Ascending aorta (tissue), 2 donors: Measurements from ENCODE around the gene CHI3L1. TPM values are rescaled to one million over a fixed set of nuclear protein-coding genes. Genes with fewer than 3 reads are reported as not detected.

Experiments
- DNase-seq, 2 donors: peaks; one replicate each; pipeline ENCODE4 v3.0.0-alpha.2; 2019; ENCODE audit warnings: low spot score in 2 of 2
- H3K27ac ChIP-seq, 2 donors: fragments of 200-600 bp; sonication (generic); one replicate each; pipeline ENCODE4 v1.5.1; 2016 to 2017; ENCODE audit warnings: mild to moderate bottlenecking in 1 of 2
- H3K27me3 ChIP-seq: fragments of 200-600 bp; sonication (generic); one replicate; pipeline ENCODE4 v1.5.1; 2017
- H3K36me3 ChIP-seq, 2 donors: fragments of 200-600 bp; sonication (generic); one replicate each; pipeline ENCODE4 v1.5.1; 2016
- H3K4me1 ChIP-seq, 2 donors: fragments of 200-600 bp; sonication (generic); one replicate each; pipeline ENCODE4 v1.5.1; 2016 to 2017; ENCODE audit warnings: mild to moderate bottlenecking in 1 of 2
- H3K4me3 ChIP-seq, 2 donors: fragments of 200-600 bp; sonication (generic); one replicate each; pipeline ENCODE4 v1.5.1; 2016 to 2017; ENCODE audit warnings: mild to moderate bottlenecking in 1 of 2
- H3K9me3 ChIP-seq, 2 donors: fragments of 200-600 bp; sonication (generic); one replicate each; pipeline ENCODE4 v1.5.1; 2016
- CTCF ChIP-seq, 3 experiments: fragments of 200-600 bp in 2 of 3; fragments of 450-650 bp in 1 of 3; sonication (generic) in 2 of 3; IDR thresholded peaks; one replicate each; pipeline ENCODE4 v1.5.1; 2016 to 2019; ENCODE audit warnings: antibody characterized with exemption in 3 of 3, mild to moderate bottlenecking in 1 of 3, moderate library complexity in 1 of 3
- intact Hi-C: fragments of 100-400 bp; cut with DNase I; formaldehyde crosslinking; loops from one replicate; pipeline ENCODE4 v1.15.1; 2023
- total RNA-seq: library from RNA; depleted of rRNA; stranded (reverse); fragments of >200 nt; gene quantifications from one replicate; pipeline ENCODE4 v1.1.0, GENCODE V29; 2016

Gene CHI3L1
- total RNA-seq, 1 donor from 2014 or later, result 73.8 TPM

DNA sequence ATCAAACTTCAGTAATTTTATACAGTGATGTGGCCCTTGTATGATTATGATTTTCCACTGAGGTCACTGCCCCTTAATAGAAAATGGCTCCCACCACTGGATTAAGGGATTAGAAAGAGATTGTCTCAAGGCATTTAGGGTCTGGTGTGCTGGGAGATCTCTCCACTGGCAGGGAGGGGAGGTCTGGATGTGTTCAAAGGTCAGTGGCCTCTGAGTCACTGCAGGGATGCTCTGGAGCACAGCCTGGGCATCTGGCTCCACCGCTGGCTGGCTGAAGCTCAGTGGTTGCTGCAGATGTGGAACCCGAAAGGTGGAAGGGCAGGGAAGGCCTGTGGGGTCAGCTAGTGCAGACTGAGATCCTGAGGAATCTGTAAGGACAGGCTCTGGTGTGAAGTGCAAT is 18.3 kb upstream of the CHI3L1 start:
- Histone ChIP-seq H3K4me1 (peaks cover 0 to 2% of the 10 kb centered on the region in 2 donors), H3K27ac (no peak overlapping the region), H3K36me3 (no peaks in the 10 kb centered on the region), H3K4me3 (no peak overlapping the region), H3K9me3 (no peaks in the 10 kb centered on the region), H3K27me3 (no peaks in the 10 kb centered on the region)
- intact Hi-C loops, result no loop called here
- TF ChIP-seq CTCF (IDR thresholded peaks at IDR 0.05), result no peak
- DNase-seq, result no peak

DNA sequence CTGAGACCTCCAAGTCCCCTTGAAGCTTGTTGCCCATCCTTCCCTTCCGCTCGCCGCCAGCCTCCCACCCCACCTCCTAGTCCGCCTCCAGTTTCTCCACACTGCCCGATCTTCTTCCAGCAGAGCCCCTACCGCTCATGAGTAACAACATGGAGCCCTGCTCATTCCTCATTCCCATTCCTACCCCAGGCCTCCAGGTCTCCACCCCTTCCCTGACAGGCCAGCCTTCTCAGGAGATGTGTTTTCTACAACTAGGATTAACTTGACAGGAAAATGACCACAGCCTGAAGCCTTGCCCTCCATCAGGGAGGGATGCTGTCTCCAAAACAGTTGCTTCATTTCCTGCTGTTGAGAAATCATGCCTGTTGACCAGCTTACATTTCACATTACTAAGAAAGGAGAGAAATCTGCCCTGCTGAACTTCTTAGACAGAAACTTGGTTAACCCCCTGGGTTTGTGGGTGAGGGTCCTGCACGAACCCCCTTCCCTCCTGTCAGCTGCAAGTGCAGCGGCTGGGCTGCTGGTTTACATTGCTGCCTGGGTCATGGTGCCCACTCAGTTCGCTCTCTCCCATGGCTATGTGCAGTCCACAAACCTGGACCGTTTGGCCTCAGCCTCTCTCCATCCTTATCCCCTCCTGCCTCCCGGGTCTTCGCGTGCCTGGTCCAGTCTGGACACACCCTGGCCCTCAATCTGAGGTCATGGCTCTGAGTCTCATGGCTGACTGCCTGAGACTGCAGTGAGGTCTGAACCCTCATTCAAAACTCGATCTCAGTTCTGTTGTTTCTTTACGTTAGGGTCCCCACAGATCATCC is 16.1 kb upstream of the CHI3L1 start:
- Histone ChIP-seq H3K36me3 (no peaks in the 10 kb centered on the region), H3K27ac (no peak overlapping the region), H3K4me1 (peaks cover 0 to 6% of the 10 kb centered on the region in 2 donors), H3K4me3 (no peak overlapping the region), H3K27me3 (no peaks in the 10 kb centered on the region), H3K9me3 (no peaks in the 10 kb centered on the region)
- intact Hi-C loops, result no loop called here
- DNase-seq, result peak; percentile 19 to 74
- TF ChIP-seq CTCF (IDR thresholded peaks at IDR 0.05), result no peak

GRCh38 chr1:203201516-203202205 is 15.2 kb upstream of the CHI3L1 start:
- no peak overlapping the region for H3K27ac ChIP-seq
- H3K4me3 ChIP-seq, result no peak overlapping the region
- peaks cover 0 to 6% of the 10 kb centered on the region in 2 donors for H3K4me1 ChIP-seq
- intact Hi-C loops, result no loop called here
- no peak for TF ChIP-seq CTCF (IDR thresholded peaks at IDR 0.05)
- H3K9me3 ChIP-seq, result no peaks in the 10 kb centered on the region
- no peaks in the 10 kb centered on the region for H3K27me3 ChIP-seq
- no peaks in the 10 kb centered on the region for H3K36me3 ChIP-seq
- DNase-seq, result no peak

DNA sequence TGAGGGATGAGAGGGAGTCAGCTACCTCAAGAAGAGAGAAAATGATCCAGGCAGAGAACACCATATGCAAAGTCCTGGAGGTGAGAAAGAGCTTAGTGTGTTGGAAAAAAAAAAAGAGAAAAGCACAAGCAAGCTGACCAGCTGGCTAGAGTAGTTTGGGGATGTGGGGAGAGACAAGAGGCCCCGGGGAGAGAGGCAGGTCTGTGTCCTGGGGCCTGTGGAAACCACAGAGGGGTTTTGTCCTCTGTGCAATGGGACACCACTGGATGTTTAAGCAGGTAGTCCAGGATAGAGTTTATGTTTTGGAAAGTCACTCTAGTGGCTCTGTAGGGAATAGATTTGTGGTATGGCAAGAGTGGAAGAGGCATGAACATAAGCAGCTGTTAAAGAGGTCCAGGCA is 14.4 kb upstream of the CHI3L1 start:
- intact Hi-C loops, result no loop called here
- Histone ChIP-seq H3K27ac (no peak overlapping the region), H3K9me3 (no peaks in the 10 kb centered on the region), H3K4me3 (no peak overlapping the region), H3K27me3 (no peaks in the 10 kb centered on the region), H3K4me1 (peaks cover 0 to 6% of the 10 kb centered on the region in 2 donors), H3K36me3 (no peaks in the 10 kb centered on the region)
- TF ChIP-seq CTCF (IDR thresholded peaks at IDR 0.05), result no peak
- DNase-seq, result no peak

DNA sequence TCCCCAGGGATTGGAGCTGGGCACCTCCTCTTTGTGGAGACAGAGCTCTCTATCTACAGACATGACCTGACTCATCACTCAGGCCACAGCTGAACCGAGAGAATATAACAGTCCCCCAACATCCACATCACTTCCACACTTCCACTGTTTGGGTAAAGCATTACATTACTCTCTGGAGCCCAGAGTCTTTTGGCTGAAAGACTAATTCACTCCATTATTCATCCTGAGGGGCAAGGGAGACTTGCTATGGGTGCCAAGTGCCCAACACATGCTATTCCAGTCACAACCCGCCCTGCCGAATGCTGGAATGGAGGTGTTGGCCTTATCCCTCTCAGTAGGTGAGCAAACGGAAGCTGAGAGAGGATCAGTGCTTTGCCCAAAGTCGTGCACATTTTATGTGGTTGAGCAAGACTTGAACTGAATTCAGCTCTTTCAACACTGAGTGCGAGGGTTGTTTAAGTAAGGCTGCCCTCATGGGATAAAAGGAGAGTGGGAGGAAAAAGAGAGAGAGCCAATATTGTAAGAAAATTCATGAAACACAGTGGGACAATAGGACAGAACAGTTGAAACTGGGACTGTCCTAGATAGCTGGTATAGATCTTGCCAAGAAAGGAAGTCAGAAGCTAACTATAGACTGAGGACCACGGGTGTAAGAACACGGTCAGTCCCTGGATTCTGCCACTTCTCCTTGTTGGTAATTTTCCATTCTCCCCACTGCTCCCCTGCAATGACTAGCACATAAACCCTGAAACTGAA is 13.5 kb upstream of the CHI3L1 start:
- Histone ChIP-seq H3K27ac (peak overlapping the region; percentile 22 to 46), H3K9me3 (no peaks in the 10 kb centered on the region), H3K27me3 (no peaks in the 10 kb centered on the region), H3K36me3 (no peaks in the 10 kb centered on the region), H3K4me3 (no peak overlapping the region), H3K4me1 (peaks cover 0 to 6% of the 10 kb centered on the region in 2 donors)
- DNase-seq, result peak in 1 of 2 donors; percentile 77
- TF ChIP-seq CTCF (IDR thresholded peaks at IDR 0.05), result no peak
- intact Hi-C loops, result no loop called here
